Left renal pelvis (tissue), 4 donors: ENCODE results near the gene SLC27A4. TPM values are rescaled to one million over a fixed set of nuclear protein-coding genes. Genes with fewer than 3 reads are reported as not detected.

Experiments used
- DNase-seq, 4 donors: peaks; one replicate each; pipeline ENCODE4 v3.0.0-alpha.2; 2013; ENCODE audit warnings: low read depth in 4 of 4, low spot score in 3 of 4
- polyA plus RNA-seq, 4 donors: library from polyadenylated mRNA; unstranded; fragments of 120-200 nt; gene quantifications; one replicate each; pipeline ENCODE4 v1.2.1, GENCODE V29; 2013; ENCODE audit not compliant: insufficient read length in 4 of 4

The SLC27A4 gene
- polyA plus RNA-seq = 10 to 100 TPM; 11.2 to 22.6 (median 16.7) TPM

- no peak for DNase-seq
Measured at GRCh38 chr9:128339761-128340690, at the start of gene SLC27A4. Gene SLC27A4 (plus strand): TSS chr9:128340527. CDS start chr9:128343133, 2,606 bp downstream.

DNA sequence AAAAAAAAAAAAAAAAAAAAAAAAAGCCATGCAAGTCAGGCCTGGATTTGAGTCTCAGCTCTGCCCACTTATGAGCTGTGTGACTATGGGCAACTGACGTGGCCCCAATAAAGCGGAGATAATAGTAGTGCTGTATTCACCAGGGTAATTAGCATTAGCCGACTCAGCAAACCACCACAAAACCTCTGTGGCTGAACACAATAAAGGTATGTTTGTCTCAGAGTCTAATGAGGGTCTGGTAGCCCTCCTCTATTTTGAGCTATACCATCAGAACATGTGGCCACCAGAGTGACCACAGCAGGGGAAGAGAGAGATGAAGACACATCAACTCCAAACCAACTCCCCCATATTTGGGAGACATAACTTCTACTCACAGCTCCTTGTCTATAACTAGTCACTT, 48.3 kb upstream of the SLC27A4 start:
- DNase-seq = no peak

DNA sequence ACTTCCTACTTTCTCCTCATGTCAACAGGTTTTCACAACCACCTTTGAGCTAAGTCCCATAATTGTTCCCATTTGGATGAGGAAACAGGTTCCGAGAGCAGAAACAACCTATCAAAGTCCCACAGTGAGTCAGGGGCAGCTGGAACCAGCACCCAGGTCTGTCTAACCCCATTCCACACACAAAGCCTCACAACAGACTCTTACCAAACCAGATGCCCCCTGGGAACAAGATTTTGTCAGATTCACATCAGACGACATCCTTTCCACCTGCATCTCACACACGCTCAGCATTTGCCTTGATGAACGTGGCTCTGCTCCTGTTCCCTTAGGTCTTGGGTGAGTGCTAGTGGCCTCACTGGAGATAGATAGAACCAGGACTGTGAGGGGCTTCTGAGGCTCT, 47.2 kb upstream of the SLC27A4 start:
- no peak for DNase-seq

- DNase-seq = no peak
Measured at GRCh38 chr9:128294142-128294541, 46.2 kb upstream of the SLC27A4 start.

DNA sequence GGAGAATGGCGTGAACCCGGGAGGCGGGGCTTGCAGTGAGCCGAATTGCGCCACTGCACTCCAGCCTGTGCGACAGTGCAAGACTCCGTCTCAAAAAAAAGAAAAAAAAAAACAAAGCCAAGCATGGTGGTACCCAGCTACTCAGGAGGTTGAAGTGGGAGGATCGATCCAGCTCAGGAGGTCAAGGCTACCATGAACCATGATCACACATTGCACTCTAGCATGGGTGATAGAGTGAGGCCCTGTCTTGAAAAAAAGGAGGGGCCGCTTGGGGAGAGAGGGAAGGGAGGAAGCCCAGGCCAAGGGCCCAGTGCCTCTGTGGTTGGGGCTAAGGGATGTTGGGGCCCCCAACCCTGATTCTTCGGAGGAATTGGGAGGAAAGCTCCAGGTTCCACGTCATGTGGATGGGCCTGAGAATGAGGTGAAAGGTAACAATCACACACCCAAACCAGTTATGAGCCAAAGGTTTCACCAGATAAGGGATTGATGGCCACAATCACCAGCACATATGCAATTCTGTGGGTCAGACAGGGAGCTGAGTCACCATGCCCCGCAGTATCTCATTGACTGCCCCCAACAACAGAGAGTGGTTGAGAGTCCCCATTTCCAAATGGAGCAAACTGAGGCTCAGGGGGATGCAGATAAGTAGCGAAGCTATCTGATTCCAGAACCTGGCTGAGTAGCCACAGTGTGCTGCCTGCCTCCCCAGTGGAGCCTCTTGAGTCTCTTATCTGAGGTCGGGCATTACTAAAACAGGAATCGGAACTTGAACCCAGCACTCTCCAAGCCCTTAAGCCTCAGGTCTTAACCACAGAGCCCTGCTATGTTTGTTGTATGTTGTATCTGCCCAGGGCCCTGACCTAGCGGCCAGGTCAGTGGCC, 43.7 kb upstream of the SLC27A4 start:
- DNase-seq = no peak

DNA sequence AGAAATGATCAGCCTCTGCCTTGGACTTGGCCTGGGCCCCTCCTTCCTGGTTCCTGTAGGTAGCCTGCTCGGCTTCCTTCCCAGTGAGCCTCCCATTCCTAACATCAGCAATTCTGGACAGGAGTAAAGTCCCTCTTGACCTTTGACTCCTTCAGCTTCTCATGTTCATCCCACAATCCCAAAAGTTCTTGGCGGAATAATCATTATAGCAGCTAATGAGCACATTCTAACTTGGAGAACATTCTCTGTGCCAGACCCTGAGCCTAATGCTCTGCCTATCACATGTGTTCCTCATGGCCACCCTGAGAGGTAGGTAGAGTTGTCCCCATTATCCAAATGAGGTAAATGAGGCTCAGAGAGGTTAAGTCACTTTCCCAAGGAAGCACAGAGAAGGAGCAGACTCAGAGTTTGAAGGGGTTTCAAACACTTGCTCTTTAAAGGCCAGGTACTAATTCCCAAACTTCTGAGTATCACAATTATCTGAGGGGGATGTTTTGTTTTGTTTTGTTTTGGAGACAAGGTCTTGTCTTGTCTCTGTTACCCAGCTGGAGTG, 43.0 kb upstream of the SLC27A4 start:
- no peak for DNase-seq

DNA sequence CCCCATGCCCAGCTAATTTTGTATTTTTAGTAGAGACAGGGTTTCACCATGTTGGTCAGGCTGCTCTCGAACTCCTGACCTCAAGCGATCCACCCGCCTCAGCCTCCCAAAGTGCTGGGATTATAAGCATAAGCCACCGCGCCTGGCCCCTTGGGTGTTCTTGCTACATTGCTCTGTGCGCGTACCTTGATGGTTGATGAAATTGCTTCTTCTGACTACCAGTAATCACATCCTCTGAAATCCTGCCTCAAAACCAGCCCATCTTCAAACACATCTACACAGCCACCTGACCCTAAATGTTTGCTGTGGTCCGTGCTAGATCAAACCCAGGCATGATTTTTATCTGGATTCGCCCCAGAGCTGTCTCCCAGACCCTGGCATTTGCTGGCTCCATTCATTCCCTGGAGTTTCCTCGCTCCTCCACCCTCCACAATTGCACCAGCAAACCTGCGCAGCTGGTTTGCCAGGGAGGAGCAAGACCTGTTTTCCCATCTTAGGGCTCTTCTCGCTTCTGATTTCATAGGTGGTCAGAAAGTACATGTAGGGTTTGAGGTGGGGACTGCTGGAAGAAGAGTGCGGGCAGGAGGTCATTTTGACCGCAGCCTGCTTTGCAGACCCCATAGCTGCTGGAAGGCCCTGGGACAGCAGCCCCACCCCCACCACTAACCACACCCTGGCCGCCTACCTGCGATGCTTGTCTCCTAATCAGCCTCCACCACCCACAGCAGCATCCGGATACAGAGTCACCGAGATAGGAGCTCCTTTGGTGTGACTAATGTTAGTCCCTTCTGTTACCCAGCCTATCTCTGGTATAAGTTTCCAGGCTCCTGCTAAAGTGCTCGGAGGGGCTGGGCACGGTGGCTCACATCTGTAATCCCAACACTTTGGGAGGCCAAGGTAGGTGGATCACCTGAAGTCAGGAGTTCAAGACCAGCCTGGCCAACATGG, 41.5 kb upstream of the SLC27A4 start:
- no peak for DNase-seq

GRCh38 chr9:128304136-128304970, 36.0 kb upstream of the SLC27A4 start:
- no peak for DNase-seq

- no peak for DNase-seq
Measured at GRCh38 chr9:128304971-128305288, 35.4 kb upstream of the SLC27A4 start.

- DNase-seq = no peak
Measured at GRCh38 chr9:128309551-128309950, 30.8 kb upstream of the SLC27A4 start.

GRCh38 chr9:128310461-128310860, 29.9 kb upstream of the SLC27A4 start:
- DNase-seq = no peak

DNA sequence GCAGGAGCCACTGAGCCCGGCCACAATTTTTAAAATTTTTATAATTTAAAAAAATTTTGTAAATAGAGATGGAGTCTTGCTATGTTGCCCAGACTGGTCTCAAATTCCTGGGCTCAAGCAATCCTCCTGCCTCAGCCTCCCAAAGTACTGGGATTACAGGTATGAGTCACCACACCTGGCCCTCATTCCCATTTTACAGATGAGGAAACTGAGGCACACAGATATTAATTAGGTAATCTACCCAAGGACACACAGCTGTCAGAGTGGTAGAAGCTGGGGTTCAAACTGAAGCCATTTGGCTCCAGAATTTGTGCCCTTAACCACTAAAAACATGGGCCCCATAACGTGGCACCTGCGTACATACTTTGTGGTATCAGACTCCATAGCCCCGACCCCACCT, 25.6 kb upstream of the SLC27A4 start:
- DNase-seq = no peak

- no peak for DNase-seq
Measured at GRCh38 chr9:128316421-128316820, 23.9 kb upstream of the SLC27A4 start.

GRCh38 chr9:128317629-128318028, 22.7 kb upstream of the SLC27A4 start:
- DNase-seq = no peak

GRCh38 chr9:128321343-128321742, 19.0 kb upstream of the SLC27A4 start:
- no peak for DNase-seq

GRCh38 chr9:128321879-128322403, 18.4 kb upstream of the SLC27A4 start:
- DNase-seq = no peak

- DNase-seq = peak; percentile 92 to 96 (median 92)
Measured at GRCh38 chr9:128322404-128323211, 17.7 kb upstream of the SLC27A4 start, which contains the start of the genes COQ4 and TRUB2. Gene COQ4 (plus strand): TSS chr9:128322839. CDS start chr9:128322859, 20 bp downstream. Gene TRUB2 (minus strand): TSS chr9:128322447. CDS start chr9:128322408, 39 bp downstream.

DNA sequence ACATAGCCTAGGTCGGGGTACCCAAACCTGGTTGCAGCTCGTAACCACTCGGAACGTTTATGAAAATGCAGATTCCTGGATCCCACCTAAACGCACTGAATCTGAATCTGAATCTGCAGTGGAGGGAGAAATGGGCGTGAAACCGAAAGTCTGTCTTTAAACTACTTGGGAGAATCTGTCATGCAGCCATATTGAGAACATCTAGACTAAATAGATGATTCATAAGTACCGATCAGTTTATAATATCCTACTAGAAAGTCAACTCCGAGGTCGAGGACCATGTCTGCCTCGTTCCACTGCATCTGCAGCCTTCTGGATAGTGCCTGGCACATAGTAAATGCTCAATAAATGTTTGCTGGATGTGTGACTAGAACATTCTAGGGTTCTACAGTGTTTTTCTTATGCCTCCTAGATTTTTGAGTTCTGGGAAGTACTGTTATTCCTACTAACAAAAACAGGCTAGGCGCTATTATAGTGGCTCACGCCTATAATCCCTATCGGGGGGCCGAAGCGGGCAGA, 17.1 kb upstream of the SLC27A4 start:
- DNase-seq = no peak
